Lower leg skin (tissue), 4 donors: ENCODE data around the gene AUH. TPM values are rescaled to one million over a fixed set of nuclear protein-coding genes. Genes with fewer than 3 reads are reported as not detected.
"Not testable (repeated sequence)": the region's sequence is repeated elsewhere in the genome, so short reads cannot be mapped to it uniquely, and the experiment has no call there.

Experiments
- DNase-seq, 2 donors: peaks; one replicate each; pipeline ENCODE4 v3.0.0-alpha.2; 2019; ENCODE audit warnings: low spot score in 2 of 2
- H3K4me3 ChIP-seq: fragments of 200-600 bp; sonication (generic); 2 replicates; pipeline ENCODE4 v1.5.1; 2017; ENCODE audit warnings: mild to moderate bottlenecking, low read depth; ENCODE audit not compliant: poor library complexity, severe bottlenecking
- CTCF ChIP-seq, 3 donors: fragments of 450-650 bp; IDR thresholded peaks; one replicate each; pipeline ENCODE4 v1.5.1; 2016; ENCODE audit warnings: antibody characterized with exemption in 3 of 3, mild to moderate bottlenecking in 3 of 3, moderate library complexity in 2 of 3
- POLR2A ChIP-seq, 2 donors: fragments of 450-650 bp; IDR thresholded peaks; one replicate each; pipeline ENCODE4 v1.6.1; 2016 to 2017; ENCODE audit warnings: antibody characterized with exemption in 2 of 2, mild to moderate bottlenecking in 1 of 2, moderate library complexity in 1 of 2
- WGBS, 2 donors: methylation state at CpG; one replicate each; pipeline ENCODE4 v1.1.5; 2018; 5-methylcytosine and 5-hydroxymethylcytosine counted together
- intact Hi-C: fragments of 100-400 bp; cut with DNase I; formaldehyde crosslinking; loops from one replicate; pipeline ENCODE4 v1.15.0; 2023; ENCODE audit warnings: low total_unique reads
- total RNA-seq, 4 donors: library from RNA; depleted of rRNA; stranded (reverse); fragments of >200 nt; gene quantifications; one replicate each; pipeline ENCODE4 v1.1.0, GENCODE V29; 2016

Gene AUH
- total RNA-seq, 4 donors from 2014 or later, result 30.7 to 54.4 (median 32.4) TPM

GRCh38 chr9:91384954-91385353 lies 23.2 kb upstream of the AUH start:
- no peak for DNase-seq
- TF ChIP-seq POLR2A (IDR thresholded peaks at IDR 0.05) (no peak), CTCF (IDR thresholded peaks at IDR 0.05) (no peak)
- no peak overlapping the region for H3K4me3 ChIP-seq
- intact Hi-C loops, result no loop called here
- 31 to 59% methylated on average over 1 of the region's 1 CpG for WGBS, 2 donors

- H3K4me3 ChIP-seq, result no peak overlapping the region
- intact Hi-C loops, result no loop called here
- DNase-seq, result no peak
- TF ChIP-seq POLR2A (IDR thresholded peaks at IDR 0.05) (no peak), CTCF (IDR thresholded peaks at IDR 0.05) (no peak)
Measured at GRCh38 chr9:91383577-91383976, 21.9 kb upstream of the AUH start.

DNA sequence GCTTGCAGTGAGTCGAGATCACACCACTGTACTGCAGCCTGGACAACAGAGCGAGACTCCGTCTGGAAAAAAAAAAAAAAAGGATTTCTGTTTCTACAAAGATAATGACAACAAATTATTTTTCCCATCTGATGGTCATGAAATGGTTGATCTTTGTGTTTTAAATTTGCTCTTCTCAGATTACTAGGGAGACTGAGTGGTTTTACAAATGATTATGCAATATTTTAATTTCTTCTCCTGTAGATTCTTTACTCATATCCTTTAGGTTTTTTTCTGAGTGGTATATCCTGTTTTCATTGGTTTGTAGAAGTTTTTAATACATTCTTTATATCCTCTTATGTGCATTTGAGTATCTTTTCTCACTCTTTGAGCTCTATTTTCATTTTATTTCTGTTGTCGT lies 20.6 kb upstream of the AUH start:
- TF ChIP-seq POLR2A (IDR thresholded peaks at IDR 0.05) (no peak), CTCF (IDR thresholded peaks at IDR 0.05) (no peak)
- no peak for DNase-seq
- no peak overlapping the region for H3K4me3 ChIP-seq
- intact Hi-C loops, result no loop called here
- 96 to 97% methylated on average over 4 of the region's 4 CpGs for WGBS, 2 donors

DNA sequence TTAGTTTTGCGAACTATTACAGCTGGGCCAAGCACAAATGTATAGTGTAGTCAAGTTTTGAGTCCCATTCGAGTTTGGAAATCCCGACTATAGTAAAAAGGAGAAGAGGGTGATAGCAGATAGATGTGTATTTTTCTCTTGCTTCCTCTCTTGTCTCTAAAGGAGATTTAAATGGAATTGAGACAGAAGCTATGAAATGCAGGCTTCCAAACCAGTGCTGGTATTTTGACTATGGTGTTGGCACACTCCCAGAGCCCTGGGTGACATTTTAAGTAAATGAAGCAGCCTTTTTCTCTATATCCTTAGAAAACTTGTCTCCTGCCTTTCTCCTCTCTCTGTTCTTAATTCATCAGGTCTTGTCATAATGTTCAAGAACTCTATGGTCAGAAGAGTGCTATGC lies 17.7 kb upstream of the AUH start:
- WGBS, 2 donors, result 53 to 76% methylated on average over 3 of the region's 3 CpGs
- no peak overlapping the region for H3K4me3 ChIP-seq
- intact Hi-C loops, result no loop called here
- DNase-seq, result no peak
- TF ChIP-seq CTCF (IDR thresholded peaks at IDR 0.05) (no peak), POLR2A (IDR thresholded peaks at IDR 0.05) (no peak)

DNA sequence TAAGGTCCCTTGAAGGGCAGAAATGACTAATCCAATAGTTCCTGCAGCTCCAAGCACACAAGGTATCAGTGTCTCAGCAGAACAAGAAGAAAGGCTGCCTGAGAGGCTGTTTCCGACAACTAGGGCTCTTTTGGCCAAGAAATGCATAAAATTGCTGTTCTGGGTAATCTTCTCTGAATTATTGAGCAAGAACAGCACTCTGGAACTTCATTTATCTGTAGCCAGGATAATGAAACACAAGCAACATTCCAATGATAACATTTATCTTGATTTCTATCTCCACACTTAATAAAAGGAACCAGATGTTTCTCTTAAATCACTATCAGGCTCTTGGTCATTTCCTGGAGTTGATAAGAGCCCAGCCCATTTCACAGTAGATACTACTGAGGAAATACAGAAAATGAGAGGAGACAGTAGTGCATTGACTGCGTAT lies 17.0 kb upstream of the AUH start:
- no peak for TF ChIP-seq CTCF (IDR thresholded peaks at IDR 0.05)
- no peak for TF ChIP-seq POLR2A (IDR thresholded peaks at IDR 0.05)
- no peak overlapping the region for H3K4me3 ChIP-seq
- DNase-seq, result no peak
- WGBS, 2 donors, result 63 to 80% methylated on average over 2 of the region's 2 CpGs
- intact Hi-C loops, result no loop called here

GRCh38 chr9:91378054-91378453 lies 16.3 kb upstream of the AUH start:
- 94 to 98% methylated on average over 3 of the region's 3 CpGs for WGBS, 2 donors
- H3K4me3 ChIP-seq, DNase-seq, intact Hi-C loops: not testable (repeated sequence)
